HEK293 (cell line): ENCODE data around the gene TFPI.

Experiments used
- CTCF ChIA-PET: fragments of 350-600 bp; formaldehyde crosslinking; extraction: SDS; loops from one replicate; lab custom pipeline; 2021; ENCODE audit warnings: antibody characterized with exemption; lab: Yijun Ruan, JAX
- POLR2A ChIA-PET: fragments of 300-600 bp; formaldehyde crosslinking; extraction: SDS; loops from one replicate; lab custom pipeline; 2020; ENCODE audit warnings: antibody characterized with exemption, inconsistent platforms; lab: Yijun Ruan, JAX
- H3K27ac ChIP-seq: fragments of 200-500 bp; sonication (Bioruptor generic); 2 replicates; pipeline ENCODE4 v1.5.1; 2014; ENCODE audit warnings: low read depth, low read length, control low read depth, inconsistent platforms; ENCODE audit errors: extremely low read depth
- H3K36me3 ChIP-seq, 2 experiments: fragments of 200-500 bp in 1 of 2; sonication (Bioruptor generic) in 1 of 2; 1 replicate in 1 of 2; 2 replicates in 1 of 2; pipeline ENCODE4 v1.5.1; 2014 to 2017; ENCODE audit warnings: inconsistent platforms in 2 of 2, low read length in 2 of 2; ENCODE audit not compliant: control insufficient read depth in 2 of 2, insufficient read depth in 1 of 2
- H3K4me1 ChIP-seq: fragments of 200-500 bp; sonication (Bioruptor generic); 2 replicates; pipeline ENCODE4 v1.5.1; 2014; ENCODE audit warnings: mild to moderate bottlenecking, low read length, inconsistent platforms; ENCODE audit not compliant: control insufficient read depth, insufficient read depth
- H3K4me3 ChIP-seq: 2 replicates; pipeline ENCODE4 v1.5.1; 2011; ENCODE audit warnings: low read depth, mild to moderate bottlenecking, control low read depth, low read length, moderate library complexity
- H3K9me3 ChIP-seq: fragments of 200-500 bp; sonication (Bioruptor generic); 2 replicates; pipeline ENCODE4 v1.5.1; 2014; ENCODE audit warnings: low read depth, low read length, inconsistent platforms; ENCODE audit not compliant: control insufficient read depth, insufficient read depth
- HOXC10 ChIP-seq: sonication (generic); formaldehyde crosslinking; IDR thresholded peaks from 2 replicates; pipeline ENCODE4 v1.8.1; 2023; ENCODE audit warnings: mild to moderate bottlenecking, missing genetic modification reagents
- KLF16 ChIP-seq: fragments of 450-650 bp; formaldehyde crosslinking; IDR thresholded peaks from 2 replicates; pipeline ENCODE4 v1.5.1; 2017; ENCODE audit warnings: missing biosample characterization, missing genetic modification characterization
- RBAK ChIP-seq: fragments of 450-650 bp; formaldehyde crosslinking; IDR thresholded peaks from 2 replicates; pipeline ENCODE4 v1.5.1; 2016; ENCODE audit warnings: missing biosample characterization, missing genetic modification characterization
- TCF7L2 ChIP-seq: IDR thresholded peaks from 2 replicates; pipeline ENCODE4 v1.6.1; 2011; ENCODE audit warnings: low read depth, mild to moderate bottlenecking, inconsistent platforms, low read length, moderate library complexity, borderline replicate concordance
- YY2 ChIP-seq: fragments of 450-650 bp; formaldehyde crosslinking; IDR thresholded peaks from 2 replicates; pipeline ENCODE4 v1.5.1; 2016; ENCODE audit warnings: missing biosample characterization, missing genetic modification characterization
- ZBTB20 ChIP-seq: fragments of 450-650 bp; formaldehyde crosslinking; IDR thresholded peaks from 2 replicates; pipeline ENCODE4 v1.5.1; 2016; ENCODE audit warnings: missing biosample characterization, missing genetic modification characterization
- ZBTB21 ChIP-seq: fragments of 450-650 bp; formaldehyde crosslinking; IDR thresholded peaks from 2 replicates; pipeline ENCODE4 v1.5.1; 2017; ENCODE audit warnings: missing biosample characterization, missing genetic modification characterization
- ZFP3 ChIP-seq: fragments of 450-650 bp; formaldehyde crosslinking; IDR thresholded peaks from 2 replicates; pipeline ENCODE4 v1.5.1; 2016; ENCODE audit warnings: low read depth, missing biosample characterization, missing genetic modification characterization
- ZNF157 ChIP-seq: fragments of 450-650 bp; formaldehyde crosslinking; IDR thresholded peaks from 2 replicates; pipeline ENCODE4 v1.5.1; 2016; ENCODE audit warnings: missing biosample characterization, missing genetic modification characterization
- ZNF174 ChIP-seq: fragments of 450-650 bp; formaldehyde crosslinking; IDR thresholded peaks from 2 replicates; pipeline ENCODE4 v1.5.0; 2017; ENCODE audit warnings: missing biosample characterization, mild to moderate bottlenecking, missing genetic modification characterization
- ZNF2 ChIP-seq: fragments of 450-650 bp; formaldehyde crosslinking; IDR thresholded peaks from 2 replicates; pipeline ENCODE4 v1.5.1; 2016; ENCODE audit warnings: missing biosample characterization, missing genetic modification characterization
- ZNF23 ChIP-seq: fragments of 450-650 bp; formaldehyde crosslinking; IDR thresholded peaks from 2 replicates; pipeline ENCODE4 v1.5.1; 2016; ENCODE audit warnings: missing biosample characterization, missing genetic modification characterization, borderline replicate concordance
- ZNF280D ChIP-seq: fragments of 450-650 bp; formaldehyde crosslinking; IDR thresholded peaks from 2 replicates; pipeline ENCODE4 v1.5.1; 2016; ENCODE audit warnings: missing biosample characterization, missing genetic modification characterization
- ZNF292 ChIP-seq: fragments of 450-650 bp; formaldehyde crosslinking; IDR thresholded peaks from 2 replicates; pipeline ENCODE4 v1.5.1; 2016; ENCODE audit warnings: low read depth, missing biosample characterization, missing genetic modification characterization, borderline replicate concordance
- ZNF324 ChIP-seq: fragments of 450-650 bp; formaldehyde crosslinking; IDR thresholded peaks from 2 replicates; pipeline ENCODE4 v1.5.1; 2016; ENCODE audit warnings: missing biosample characterization, missing genetic modification characterization
- ZNF473 ChIP-seq: fragments of 450-650 bp; formaldehyde crosslinking; IDR thresholded peaks from 2 replicates; pipeline ENCODE4 v1.5.1; 2017; ENCODE audit warnings: missing biosample characterization, missing genetic modification characterization
- ZNF501 ChIP-seq: fragments of 450-650 bp; formaldehyde crosslinking; IDR thresholded peaks from 2 replicates; pipeline ENCODE4 v1.5.1; 2016; ENCODE audit warnings: missing biosample characterization, missing genetic modification characterization
- ZNF677 ChIP-seq: fragments of 450-650 bp; IDR thresholded peaks from 2 replicates; pipeline ENCODE4 v1.5.0; 2018; ENCODE audit warnings: missing biosample characterization, mild to moderate bottlenecking, missing genetic modification characterization, moderate library complexity
- ZSCAN23 ChIP-seq: fragments of 450-650 bp; formaldehyde crosslinking; IDR thresholded peaks from 2 replicates; pipeline ENCODE4 v1.5.1; 2016; ENCODE audit warnings: missing biosample characterization, missing genetic modification characterization
- TF ChIP-seq, protein P1 (sequence below): fragments of 450-650 bp; formaldehyde crosslinking; IDR thresholded peaks from 2 replicates; pipeline ENCODE4 v1.5.1; 2016; ENCODE audit warnings: missing biosample characterization, missing genetic modification characterization
- TF ChIP-seq, protein P2 (sequence below): fragments of 450-650 bp; formaldehyde crosslinking; IDR thresholded peaks from 2 replicates; pipeline ENCODE4 v1.5.1; 2017; ENCODE audit warnings: missing biosample characterization, missing genetic modification characterization

The TFPI gene

DNA sequence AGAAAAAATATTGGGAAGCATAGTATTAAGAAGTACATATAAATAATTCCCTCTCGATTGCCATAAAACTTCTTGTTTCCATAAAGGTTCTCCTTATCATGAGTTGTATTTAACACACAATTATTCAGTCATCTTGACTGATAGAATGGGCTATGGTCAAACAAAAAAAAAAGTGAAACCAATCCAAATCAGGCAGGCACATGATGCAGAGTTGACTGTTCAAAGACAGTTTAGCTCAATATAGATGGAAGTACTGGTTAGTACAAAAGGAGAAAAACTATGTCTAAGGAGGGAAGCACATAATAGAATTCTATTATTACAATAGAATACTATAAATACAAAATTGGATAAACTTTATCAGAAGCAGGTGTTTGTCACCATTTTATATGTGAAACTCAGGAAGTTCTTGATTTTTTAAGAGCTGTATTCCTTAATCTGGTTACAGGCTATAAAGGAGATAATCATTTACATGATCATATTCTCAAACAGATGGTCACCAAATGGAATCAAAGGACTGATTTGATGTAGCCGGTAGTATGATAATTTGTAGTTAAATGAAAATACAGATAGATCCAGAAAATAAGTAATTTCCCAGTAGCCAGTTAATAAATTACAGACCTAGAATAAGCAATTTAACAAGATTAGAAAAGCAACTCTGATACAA, 88.0 kb downstream of the TFPI start:
- Histone ChIP-seq H3K4me3 (no peak overlapping the region), H3K27ac (no peak overlapping the region), H3K9me3 (no peaks in the 10 kb centered on the region), H3K36me3 (no peaks in the 10 kb centered on the region), H3K4me1 (no peaks in the 10 kb centered on the region)
- POLR2A ChIA-PET, result no interaction called here
- CTCF ChIA-PET, result interaction anchor here (0.6 kb wide), 3 partner anchors 233 to 1230 kb away, joined by 3 read pairs; no protein-coding TSS in a partner anchor
- TF ChIP-seq ZNF501, result no peak
- TF ChIP-seq, protein P1, sequence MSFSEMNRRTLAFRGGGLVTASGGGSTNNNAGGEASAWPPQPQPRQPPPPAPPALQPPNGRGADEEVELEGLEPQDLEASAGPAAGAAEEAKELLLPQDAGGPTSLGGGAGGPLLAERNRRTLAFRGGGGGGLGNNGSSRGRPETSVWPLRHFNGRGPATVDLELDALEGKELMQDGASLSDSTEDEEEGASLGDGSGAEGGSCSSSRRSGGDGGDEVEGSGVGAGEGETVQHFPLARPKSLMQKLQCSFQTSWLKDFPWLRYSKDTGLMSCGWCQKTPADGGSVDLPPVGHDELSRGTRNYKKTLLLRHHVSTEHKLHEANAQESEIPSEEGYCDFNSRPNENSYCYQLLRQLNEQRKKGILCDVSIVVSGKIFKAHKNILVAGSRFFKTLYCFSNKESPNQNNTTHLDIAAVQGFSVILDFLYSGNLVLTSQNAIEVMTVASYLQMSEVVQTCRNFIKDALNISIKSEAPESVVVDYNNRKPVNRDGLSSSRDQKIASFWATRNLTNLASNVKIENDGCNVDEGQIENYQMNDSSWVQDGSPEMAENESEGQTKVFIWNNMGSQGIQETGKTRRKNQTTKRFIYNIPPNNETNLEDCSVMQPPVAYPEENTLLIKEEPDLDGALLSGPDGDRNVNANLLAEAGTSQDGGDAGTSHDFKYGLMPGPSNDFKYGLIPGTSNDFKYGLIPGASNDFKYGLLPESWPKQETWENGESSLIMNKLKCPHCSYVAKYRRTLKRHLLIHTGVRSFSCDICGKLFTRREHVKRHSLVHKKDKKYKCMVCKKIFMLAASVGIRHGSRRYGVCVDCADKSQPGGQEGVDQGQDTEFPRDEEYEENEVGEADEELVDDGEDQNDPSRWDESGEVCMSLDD (tag by site-specific recombination), result no peak
- no peak for TF ChIP-seq YY2 (tag by site-specific recombination)
- TF ChIP-seq ZNF292 (tag by site-specific recombination), result no peak
- TF ChIP-seq ZSCAN23 (tag by site-specific recombination), result no peak

- CTCF ChIA-PET, result no interaction called here
- no peaks in the 10 kb centered on the region for H3K36me3 ChIP-seq
- H3K4me1 ChIP-seq, result no peaks in the 10 kb centered on the region
- POLR2A ChIA-PET, result no interaction called here
- H3K27ac ChIP-seq, result no peak overlapping the region
- H3K9me3 ChIP-seq, result no peaks in the 10 kb centered on the region
- no peak for TF ChIP-seq ZFP3 (tag by site-specific recombination)
- TF ChIP-seq TCF7L2, result no peak
- TF ChIP-seq ZNF473 (tag by site-specific recombination), result no peak
- no peak for TF ChIP-seq ZBTB20
- no peak for TF ChIP-seq RBAK
- TF ChIP-seq ZNF23, result no peak
- TF ChIP-seq ZNF324 (tag by site-specific recombination), result no peak
- no peak for TF ChIP-seq ZNF677 (tag by site-specific recombination)
- no peak for TF ChIP-seq KLF16 (tag by site-specific recombination)
- TF ChIP-seq ZNF280D (tag by site-specific recombination), result no peak
- no peak for TF ChIP-seq ZNF174
- TF ChIP-seq, protein P2, sequence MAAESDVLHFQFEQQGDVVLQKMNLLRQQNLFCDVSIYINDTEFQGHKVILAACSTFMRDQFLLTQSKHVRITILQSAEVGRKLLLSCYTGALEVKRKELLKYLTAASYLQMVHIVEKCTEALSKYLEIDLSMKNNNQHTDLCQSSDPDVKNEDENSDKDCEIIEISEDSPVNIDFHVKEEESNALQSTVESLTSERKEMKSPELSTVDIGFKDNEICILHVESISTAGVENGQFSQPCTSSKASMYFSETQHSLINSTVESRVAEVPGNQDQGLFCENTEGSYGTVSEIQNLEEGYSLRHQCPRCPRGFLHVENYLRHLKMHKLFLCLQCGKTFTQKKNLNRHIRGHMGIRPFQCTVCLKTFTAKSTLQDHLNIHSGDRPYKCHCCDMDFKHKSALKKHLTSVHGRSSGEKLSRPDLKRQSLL, result no peak
- TF ChIP-seq ZNF157 (tag by site-specific recombination), result no peak
- TF ChIP-seq ZNF2 (tag by site-specific recombination), result no peak
- no peak for TF ChIP-seq HOXC10 (CRISPR knock-in tag)
- no peak for TF ChIP-seq ZBTB21
- H3K4me3 ChIP-seq, result no peak overlapping the region
Observed at GRCh38 chr2:187462839-187463238, 91.4 kb downstream of the TFPI start.
